Ectodermal cell (in vitro differentiated cells): ENCODE measurements around the gene MYH11.

ENCODE experiments used
- H3K27ac ChIP-seq: 2 replicates; pipeline ENCODE4 v1.7.0; 2013; ENCODE audit warnings: mild to moderate bottlenecking, low read depth, low read length; ENCODE audit not compliant: insufficient read depth, poor library complexity, severe bottlenecking
- H3K27me3 ChIP-seq: 2 replicates; pipeline ENCODE4 v1.7.0; 2013; ENCODE audit warnings: mild to moderate bottlenecking, low read length; ENCODE audit not compliant: insufficient read depth, control insufficient read depth, poor library complexity, severe bottlenecking
- H3K36me3 ChIP-seq: one replicate; pipeline ENCODE4 v1.7.0; 2013; ENCODE audit warnings: low read length; ENCODE audit not compliant: control insufficient read depth, insufficient read depth
- H3K4me1 ChIP-seq: one replicate; pipeline ENCODE4 v1.7.0; 2013; ENCODE audit warnings: low read length; ENCODE audit not compliant: control insufficient read depth, insufficient read depth
- H3K4me3 ChIP-seq: 2 replicates; pipeline ENCODE4 v1.7.0; 2013; ENCODE audit warnings: low read depth, low read length, control low read depth; ENCODE audit not compliant: insufficient read depth
- H3K9me3 ChIP-seq: 2 replicates; pipeline ENCODE4 v1.7.0; 2013; ENCODE audit warnings: mild to moderate bottlenecking, low read length, moderate library complexity; ENCODE audit not compliant: control insufficient read depth
- WGBS, 2 experiments: methylation state at CpG; one replicate each; pipeline ENCODE4 v1.1.7; 2013; ENCODE audit warnings: missing lambda C conversion rate in 2 of 2; 5-methylcytosine and 5-hydroxymethylcytosine counted together

Gene MYH11

DNA sequence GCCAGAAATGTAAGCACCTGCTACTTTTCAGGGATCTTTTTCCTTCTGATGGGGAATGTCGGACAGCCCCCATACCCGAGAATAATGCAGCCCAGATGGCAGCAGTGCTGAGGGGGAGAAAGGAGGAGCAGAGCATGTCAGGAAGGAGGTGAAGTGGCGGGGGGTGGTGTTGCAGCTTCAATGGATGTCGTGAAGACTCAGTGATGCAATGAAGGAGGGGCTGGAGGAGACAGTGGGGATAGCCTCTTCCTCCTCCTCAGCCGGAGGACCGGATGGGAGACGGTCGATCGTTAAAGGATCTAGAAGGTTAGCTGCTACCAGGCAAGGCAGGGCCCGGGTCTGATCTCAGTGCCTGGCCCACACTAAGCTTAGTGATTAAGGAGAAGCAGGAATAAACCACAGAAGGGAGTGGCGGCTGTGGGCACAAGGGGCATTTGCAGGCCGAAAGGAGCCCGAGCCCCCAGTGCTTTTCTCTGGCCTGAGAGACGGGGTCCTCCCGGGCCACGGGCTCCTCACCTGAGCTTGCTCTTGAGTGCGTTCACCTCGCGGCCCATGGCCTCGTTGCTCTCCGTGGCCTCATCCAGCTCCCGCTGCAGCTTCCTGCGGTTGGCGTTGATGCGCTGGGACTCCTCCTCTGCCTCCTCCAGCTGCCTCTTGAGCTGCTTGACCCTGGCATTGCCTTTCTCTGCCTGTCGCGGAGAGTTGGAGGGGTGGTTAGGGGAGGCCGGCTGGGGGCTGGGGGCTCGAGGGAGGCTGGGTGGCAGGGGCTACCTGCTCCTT lies 142.2 kb downstream of the MYH11 start:
- WGBS, 2 experiments: 89 to 91% methylated on average over 29 of the region's 29 CpGs
- no peaks in the 10 kb centered on the region for H3K27me3 ChIP-seq
- H3K9me3 ChIP-seq: no peaks in the 10 kb centered on the region
- H3K27ac ChIP-seq: no peak overlapping the region
- no peak overlapping the region for H3K4me3 ChIP-seq
- H3K36me3 ChIP-seq: no peaks in the 10 kb centered on the region
- H3K4me1 ChIP-seq: no peaks in the 10 kb centered on the region

DNA sequence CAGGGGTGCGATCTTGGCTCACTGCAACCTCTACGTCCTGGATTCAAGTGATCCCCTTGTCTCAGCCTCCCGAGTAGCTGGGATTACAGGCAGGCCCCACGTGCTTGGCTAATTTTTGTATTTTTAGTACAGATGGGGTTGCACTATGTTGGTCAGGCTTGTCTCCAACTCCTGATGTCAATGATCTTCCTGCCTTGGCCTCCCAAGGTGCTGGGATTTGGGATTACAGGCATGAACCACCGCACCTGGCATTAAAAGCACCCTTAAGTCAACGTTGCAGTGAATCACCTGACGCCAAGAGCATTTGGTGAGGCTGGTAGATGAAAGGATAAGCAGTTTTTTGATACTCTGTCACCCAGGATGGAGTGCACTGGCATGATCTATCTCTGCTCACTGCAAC lies 147.8 kb downstream of the MYH11 start:
- H3K27me3 ChIP-seq: no peaks in the 10 kb centered on the region
- no peaks in the 10 kb centered on the region for H3K36me3 ChIP-seq
- H3K27ac ChIP-seq: no peak overlapping the region
- 92 to 94% methylated on average over 7 of the region's 7 CpGs for WGBS, 2 experiments
- H3K4me1 ChIP-seq: no peaks in the 10 kb centered on the region
- no peak overlapping the region for H3K4me3 ChIP-seq
- H3K9me3 ChIP-seq: no peaks in the 10 kb centered on the region

DNA sequence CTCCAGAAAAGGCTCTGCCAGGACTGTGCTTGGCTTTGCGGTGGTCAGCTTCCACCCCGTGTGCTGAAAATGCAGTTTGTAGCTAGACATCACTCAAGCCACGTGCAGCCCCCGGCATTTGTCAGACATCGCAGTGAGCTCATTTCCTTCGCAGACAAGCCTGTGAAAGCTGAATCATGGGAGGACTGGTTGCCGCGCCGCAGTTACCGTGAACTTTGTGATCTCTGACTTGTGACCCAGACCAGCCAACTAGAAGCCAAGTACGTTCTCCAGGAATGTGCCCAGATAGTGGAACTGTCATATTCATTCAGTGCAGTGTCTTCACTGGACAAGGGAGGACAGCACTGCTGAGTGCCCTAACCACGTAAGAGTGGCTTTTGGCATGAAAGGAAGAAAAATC lies 148.7 kb downstream of the MYH11 start:
- H3K4me3 ChIP-seq: no peak overlapping the region
- 97% methylated on average over 12 of the region's 12 CpGs for WGBS, 2 experiments
- no peaks in the 10 kb centered on the region for H3K36me3 ChIP-seq
- H3K27ac ChIP-seq: no peak overlapping the region
- no peaks in the 10 kb centered on the region for H3K9me3 ChIP-seq
- H3K27me3 ChIP-seq: no peaks in the 10 kb centered on the region
- no peaks in the 10 kb centered on the region for H3K4me1 ChIP-seq

DNA sequence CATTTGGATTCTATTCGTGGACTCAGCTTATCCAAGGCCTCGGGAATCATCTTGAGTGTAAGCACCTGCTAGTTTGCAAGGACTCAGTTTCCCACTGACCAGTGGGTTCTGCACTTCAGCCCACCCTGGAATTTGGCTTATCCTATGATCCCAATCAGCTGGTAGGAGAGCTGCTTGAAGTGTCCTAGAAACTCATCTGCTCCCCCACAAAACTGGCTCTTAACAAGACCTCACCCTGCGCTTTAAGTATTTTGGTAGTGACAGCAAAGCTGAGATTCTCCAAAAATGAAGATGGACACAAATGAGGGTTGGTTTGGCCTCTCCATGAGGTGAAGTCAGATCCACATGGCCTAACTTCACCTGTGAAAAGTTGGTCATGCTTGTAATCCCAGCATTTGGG lies 149.5 kb downstream of the MYH11 start:
- Histone ChIP-seq H3K27ac (no peak overlapping the region), H3K4me1 (no peaks in the 10 kb centered on the region), H3K36me3 (no peaks in the 10 kb centered on the region), H3K9me3 (no peaks in the 10 kb centered on the region), H3K27me3 (no peaks in the 10 kb centered on the region), H3K4me3 (no peak overlapping the region)
- 90 to 96% methylated on average over 3 of the region's 3 CpGs for WGBS, 2 experiments

DNA sequence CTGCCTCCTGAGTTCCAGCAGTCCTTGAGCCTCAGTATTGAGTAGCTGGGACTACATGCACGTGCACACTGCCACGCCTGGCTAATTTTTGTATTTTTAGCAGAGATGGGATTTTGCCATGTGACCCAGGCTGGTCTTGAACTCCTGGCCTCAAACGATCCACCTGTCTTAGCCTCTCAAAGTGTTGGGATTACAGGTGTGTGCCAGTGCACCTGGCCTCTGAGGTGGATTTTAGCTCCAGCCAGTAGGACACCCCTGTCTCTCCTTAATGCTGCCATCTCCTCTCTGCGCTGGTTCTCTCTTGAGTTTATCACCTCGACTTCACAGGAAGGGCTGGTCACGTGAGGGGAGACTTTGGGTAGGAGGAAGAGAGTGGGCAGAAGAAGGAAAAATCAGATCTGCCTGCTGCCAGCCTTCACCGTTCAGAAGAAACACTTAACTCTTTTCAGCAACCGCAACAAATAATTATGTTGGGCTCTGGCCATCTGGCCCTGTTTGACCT lies 151.7 kb downstream of the MYH11 start:
- Histone ChIP-seq H3K36me3 (no peaks in the 10 kb centered on the region), H3K4me3 (no peak overlapping the region), H3K9me3 (no peaks in the 10 kb centered on the region), H3K27ac (no peak overlapping the region), H3K4me1 (no peaks in the 10 kb centered on the region), H3K27me3 (no peaks in the 10 kb centered on the region)
- 96 to 97% methylated on average over 8 of the region's 8 CpGs for WGBS, 2 experiments

DNA sequence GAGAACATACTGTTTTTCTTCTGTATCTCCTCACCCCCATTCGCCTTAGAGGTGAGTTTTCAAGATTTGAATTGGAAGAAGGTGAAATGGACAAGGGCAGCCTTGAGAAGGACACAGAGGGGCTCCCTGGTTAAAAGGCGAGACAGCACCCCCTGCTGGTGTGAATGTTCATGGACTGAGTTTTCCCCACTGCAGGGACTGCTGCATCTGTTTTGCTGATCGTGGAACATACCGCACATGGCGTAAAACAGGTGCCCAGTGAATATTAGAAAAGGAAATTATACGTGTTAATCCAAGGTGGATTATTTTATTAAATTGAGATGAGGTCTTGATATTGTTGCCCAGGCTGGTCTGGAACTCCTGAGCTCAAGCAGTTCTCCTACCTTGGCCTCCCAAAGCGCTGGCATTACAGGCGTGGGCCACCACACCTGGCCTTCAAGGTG lies 152.3 kb downstream of the MYH11 start:
- Histone ChIP-seq H3K27me3 (no peaks in the 10 kb centered on the region), H3K4me1 (no peaks in the 10 kb centered on the region), H3K4me3 (no peak overlapping the region), H3K36me3 (peaks cover 3% of the 10 kb centered on the region), H3K27ac (no peak overlapping the region), H3K9me3 (no peaks in the 10 kb centered on the region)
- WGBS, 2 experiments: 74 to 79% methylated on average over 8 of the region's 8 CpGs

- H3K4me1 ChIP-seq: no peaks in the 10 kb centered on the region
- H3K27ac ChIP-seq: no peak overlapping the region
- 95 to 96% methylated on average over 14 of the region's 14 CpGs for WGBS, 2 experiments
- no peak overlapping the region for H3K4me3 ChIP-seq
- H3K9me3 ChIP-seq: no peaks in the 10 kb centered on the region
- peaks cover 13% of the 10 kb centered on the region for H3K36me3 ChIP-seq
- no peaks in the 10 kb centered on the region for H3K27me3 ChIP-seq
Observed at GRCh38 chr16:15703029-15703736, 153.6 kb downstream of the MYH11 start.

GRCh38 chr16:15701975-15702970 lies 154.6 kb downstream of the MYH11 start:
- Histone ChIP-seq H3K4me3 (no peak overlapping the region), H3K27ac (no peak overlapping the region), H3K36me3 (peaks cover 17% of the 10 kb centered on the region), H3K4me1 (no peaks in the 10 kb centered on the region), H3K27me3 (no peaks in the 10 kb centered on the region), H3K9me3 (no peaks in the 10 kb centered on the region)
- whole genome bisulfite sequencing, 2 experiments: 92 to 93% methylated on average over 11 of the region's 11 CpGs

DNA sequence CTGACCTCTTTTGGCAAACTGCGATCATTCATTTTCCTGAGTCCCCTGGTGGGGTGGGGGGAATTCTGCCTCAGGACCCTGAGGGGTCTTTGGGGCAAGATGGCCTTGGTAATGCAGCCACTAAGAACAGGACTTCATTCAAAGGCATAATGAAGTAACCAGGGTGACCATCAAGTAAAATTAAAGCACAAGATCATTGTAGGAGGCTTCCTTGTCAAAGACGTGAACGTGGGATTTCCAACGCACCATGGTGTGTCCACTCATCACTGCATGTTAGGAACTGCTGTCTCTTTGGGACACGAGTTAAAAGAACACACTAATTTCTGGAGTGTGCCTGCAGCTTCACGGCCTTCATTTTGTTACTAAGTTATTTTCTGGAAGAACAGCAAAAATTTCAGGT lies 155.5 kb downstream of the MYH11 start:
- Histone ChIP-seq H3K9me3 (no peaks in the 10 kb centered on the region), H3K4me3 (no peak overlapping the region), H3K4me1 (no peaks in the 10 kb centered on the region), H3K27ac (no peak overlapping the region), H3K36me3 (peaks cover 26% of the 10 kb centered on the region), H3K27me3 (no peaks in the 10 kb centered on the region)
- WGBS, 2 experiments: 94 to 96% methylated on average over 6 of the region's 6 CpGs
